ENCODE measurements around the gene SFXN5.
A peak's percentile ranks its signal among the peaks of the same experiment; 100 is the strongest.
"Not testable (repeated sequence)": the region's sequence is repeated elsewhere in the genome, so short reads cannot be mapped to it uniquely, and the experiment has no call there.

SFXN5 gene, protein sequence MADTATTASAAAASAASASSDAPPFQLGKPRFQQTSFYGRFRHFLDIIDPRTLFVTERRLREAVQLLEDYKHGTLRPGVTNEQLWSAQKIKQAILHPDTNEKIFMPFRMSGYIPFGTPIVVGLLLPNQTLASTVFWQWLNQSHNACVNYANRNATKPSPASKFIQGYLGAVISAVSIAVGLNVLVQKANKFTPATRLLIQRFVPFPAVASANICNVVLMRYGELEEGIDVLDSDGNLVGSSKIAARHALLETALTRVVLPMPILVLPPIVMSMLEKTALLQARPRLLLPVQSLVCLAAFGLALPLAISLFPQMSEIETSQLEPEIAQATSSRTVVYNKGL
- 18.3 to 20.3 reads per million in 2 donors for total RNA-seq

DNA sequence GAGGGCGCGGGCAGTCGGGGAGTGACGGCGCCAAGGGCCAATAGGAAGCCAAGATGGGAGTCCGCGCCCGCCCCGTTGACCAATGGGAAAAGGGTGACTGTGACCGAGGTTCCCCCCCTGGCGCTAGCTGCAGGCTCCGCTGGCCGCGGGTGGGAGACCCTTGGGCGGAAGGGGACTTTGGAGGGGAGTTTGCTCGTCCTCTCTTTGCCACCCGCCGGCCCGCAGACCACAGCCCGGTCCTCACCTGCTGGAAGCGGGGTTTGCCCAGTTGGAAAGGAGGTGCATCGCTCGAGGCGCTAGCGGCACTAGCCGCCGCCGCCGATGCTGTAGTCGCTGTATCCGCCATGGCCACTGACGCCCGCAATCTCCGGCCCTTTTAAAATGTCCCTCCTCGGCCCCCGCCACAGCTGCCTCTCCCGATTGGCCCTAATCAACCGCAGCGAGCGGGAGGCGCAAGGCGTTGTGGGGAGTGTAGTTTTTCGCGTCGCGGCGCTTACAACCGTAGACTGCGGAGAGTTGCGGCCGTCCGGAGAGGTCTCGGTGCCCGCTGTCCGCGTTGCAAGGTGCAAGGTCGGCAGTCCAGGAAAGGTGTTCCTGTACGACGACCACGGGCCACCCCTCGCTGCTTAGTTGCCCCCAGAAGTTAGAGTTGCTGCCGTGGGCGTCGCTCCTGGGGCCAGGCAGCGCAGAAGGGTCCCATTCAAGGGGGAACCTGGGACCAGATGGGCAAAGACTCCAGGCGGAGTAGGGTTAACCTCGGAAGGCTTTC is at the start of gene SFXN5:
Gene SFXN5 (minus strand): TSS at position 353 of the 769 bp plus-strand sequence. CDS start 7 bp downstream, at position 346.
- peak; percentile 90 for DNase-seq

GRCh38 chr2:73119611-73120239 is 48.2 kb upstream of the SFXN5 start:
- not testable (repeated sequence) for DNase-seq

GRCh38 chr2:73117441-73117840 is 45.9 kb upstream of the SFXN5 start:
- no peak for DNase-seq

DNA sequence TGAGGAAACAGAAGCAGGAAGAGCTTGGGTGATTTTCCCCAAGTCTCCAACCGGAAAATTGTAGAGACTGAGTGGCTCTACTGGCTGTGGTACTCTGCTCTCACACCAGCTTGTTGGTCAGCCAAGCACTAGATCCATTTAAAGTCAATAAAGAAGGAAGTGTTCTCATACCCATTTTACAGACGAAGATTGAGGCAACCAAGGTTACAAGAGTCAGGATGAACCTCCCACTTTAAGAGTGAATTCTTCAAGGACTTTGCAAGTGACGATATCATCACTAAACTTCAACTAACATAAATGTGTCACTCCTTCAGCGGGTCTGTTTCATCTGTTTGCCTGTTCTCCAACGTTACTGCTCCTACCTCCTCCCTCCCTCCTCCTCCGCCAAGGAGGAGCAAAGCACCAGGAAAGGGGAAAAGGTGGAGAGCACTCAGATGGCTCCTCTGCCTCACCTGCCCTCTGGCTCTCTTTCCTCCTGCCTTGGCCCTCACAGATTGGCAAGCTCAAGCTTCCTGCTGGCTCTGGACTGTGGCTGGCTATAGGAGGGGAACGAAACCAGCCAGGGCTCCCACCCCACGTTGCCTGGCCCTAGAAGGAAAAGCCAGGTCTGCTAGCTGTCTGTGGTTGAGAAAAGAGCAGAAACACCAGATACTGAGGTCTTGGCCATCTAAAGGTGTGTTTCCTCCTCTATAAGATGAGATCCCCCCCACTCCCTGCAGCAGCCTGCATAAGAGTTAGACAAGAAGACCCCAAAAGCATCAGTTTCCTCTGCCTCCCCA is 44.9 kb upstream of the SFXN5 start:
- DNase-seq, result no peak

DNA sequence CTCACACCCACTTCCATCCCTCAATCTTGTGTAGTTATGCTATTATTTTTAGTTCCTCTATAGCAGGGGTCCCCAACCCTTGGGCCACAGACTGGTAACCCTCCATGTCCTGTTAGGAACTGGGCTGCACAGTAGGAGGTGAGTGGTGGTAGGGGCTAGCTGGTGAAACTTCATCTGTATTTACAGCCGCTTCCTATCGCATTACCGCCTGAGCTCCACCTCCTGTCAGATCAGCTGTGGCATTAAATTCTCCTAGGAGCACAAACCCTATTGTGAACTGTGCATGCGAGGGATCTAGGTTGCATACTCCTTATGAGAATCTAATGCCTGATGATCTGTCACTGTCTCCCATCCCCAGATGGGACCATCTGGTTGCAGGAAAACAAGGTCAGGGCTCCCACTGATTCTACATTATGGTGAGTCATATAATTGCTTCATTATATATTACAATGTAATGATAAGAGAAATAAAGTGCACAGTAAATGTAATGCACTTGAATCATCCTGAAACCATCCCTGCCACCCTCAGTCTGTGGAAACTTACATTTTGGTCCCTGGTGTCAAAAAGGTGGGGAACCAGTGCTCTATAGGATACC is 42.9 kb upstream of the SFXN5 start:
- DNase-seq, result no peak

DNA sequence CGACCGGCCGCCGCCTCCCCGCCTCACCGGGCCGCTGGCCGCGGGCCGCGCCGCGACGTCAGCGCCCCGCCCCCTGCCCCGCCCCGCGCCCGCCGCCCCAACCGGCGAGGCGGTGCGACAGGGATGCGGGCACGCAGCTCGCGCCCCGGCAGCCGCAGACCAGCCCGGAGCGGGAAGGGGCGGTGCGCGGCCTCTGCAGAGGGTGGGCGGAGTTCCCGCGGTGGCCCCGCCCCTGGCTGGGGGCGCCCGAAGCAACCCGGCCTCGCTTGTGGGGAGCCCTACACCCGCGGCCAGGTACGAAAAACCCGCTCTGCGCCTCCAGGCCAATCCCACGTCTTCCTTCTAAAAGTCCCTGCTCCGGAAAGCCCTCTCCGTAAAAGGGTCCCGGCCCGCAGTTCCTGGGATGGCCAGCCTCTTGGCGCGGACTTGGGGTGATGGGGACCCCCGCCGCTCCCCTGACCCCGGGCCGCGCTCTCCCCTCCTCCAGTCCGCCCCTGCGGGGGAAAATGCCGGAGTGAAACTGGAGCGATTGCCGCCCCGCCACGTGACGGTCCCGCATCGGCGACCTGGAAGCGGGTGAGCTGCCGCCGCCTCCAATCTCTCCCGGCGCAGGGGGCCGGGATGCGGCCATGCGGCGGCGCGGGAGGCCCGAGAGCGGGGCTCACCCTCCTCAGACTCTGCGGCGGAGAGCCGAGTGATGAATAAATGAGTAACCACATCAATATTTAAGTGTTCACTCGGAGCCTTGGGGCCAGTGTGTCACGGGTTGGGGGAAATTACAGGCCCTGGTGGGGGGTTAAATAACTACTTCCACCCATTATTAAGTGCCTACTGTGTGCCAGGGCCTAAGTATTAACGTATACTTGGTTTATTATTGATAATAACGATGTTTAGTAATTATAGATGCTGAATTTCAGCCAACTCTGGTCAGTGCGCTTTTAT is 41.7 kb upstream of the SFXN5 start, which contains the start of gene RAB11FIP5:
Gene RAB11FIP5 (minus strand): TSS at position 36 of the 942 bp plus-strand sequence. CDS start 171 bp downstream, outside the sequence.
- DNase-seq, result peak; percentile 69

DNA sequence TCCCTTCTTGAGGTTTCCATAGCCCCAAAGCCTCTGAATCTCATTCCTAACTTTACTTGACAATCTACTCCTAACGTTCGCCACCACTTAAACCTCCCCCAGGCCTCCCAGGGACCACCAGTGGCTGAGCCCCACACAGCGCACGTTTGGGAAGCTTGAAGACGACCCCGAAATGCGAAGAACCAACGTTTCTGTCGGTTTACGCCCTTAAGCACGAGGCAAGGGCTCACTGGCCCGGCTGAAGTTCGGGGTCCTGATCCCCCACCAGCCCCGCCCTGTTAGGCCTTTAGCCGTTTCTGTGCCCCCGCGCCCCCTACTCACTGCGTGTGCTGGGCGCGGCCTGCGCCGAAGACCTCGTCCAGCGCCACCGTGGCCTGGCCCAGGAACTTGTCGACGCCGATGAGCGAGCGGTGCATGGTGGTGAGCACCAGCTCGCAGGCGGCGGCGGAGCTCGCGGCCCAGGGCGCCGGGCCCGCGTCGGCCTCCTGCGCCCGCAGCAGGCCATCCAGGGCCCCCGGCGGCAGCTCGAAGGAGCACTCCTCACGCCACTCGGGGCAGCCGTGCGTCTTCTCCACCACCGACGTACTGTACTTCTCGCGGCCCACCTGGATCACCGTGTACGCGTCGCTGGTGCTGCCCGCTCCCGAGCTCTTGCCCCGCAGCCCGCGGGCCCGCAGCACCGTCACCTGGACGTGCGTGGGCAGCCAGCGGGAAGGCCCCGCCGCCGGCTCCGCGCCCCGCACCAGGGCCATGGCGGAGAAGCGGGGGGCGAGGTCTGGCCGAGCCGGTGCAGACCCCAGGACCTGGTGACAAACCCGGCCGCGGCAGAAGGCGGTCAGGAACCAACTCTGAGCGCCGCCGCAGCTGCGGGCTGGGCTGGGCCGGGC is 40.8 kb upstream of the SFXN5 start:
- no peak for DNase-seq

- no peak for DNase-seq
These were observed 39.8 kb upstream of the SFXN5 start for GRCh38 chr2:73111073-73112025.

DNA sequence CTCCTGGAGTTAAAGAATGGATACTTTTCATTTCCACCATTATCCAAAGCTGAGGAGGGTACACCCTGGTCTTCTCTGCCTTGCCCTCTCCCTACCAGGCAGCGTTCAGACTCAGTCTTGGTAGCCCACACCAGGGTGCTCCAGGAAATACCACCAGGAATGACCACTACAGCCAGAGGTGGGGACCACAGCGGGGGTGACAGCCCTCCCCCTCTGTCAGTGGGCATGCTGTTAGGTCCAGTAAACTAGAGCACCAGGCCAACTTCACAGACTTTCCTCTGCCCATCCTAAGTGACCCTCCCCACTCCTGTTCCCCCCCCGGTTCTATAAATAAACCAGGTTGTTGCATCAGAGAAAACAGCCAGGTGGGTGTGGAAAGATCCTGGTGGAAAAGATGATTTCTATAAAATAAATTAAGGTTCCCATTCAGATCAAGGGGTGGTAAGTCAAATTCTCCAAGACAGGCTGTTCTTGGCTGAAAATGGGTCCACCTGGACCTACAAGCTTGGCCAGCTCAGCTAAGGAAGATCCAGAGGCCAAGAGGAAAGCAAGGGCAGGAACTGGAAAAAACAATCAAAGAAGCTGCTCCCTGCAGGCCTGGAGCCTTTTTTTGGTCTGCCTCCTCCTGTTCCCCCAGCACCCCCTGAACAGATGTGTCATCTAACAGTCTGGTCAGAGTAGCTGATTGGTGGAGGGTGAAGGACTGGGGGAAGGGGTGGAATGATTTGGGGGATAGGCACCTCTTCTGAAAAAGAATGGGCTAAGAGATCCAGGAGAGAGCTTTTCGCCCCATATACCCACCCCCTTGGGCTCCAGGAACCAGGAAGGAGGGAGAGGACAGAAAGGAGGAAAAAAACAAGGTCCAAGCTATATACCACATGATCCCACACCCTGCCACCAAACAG is 38.9 kb upstream of the SFXN5 start:
- no peak for DNase-seq

DNA sequence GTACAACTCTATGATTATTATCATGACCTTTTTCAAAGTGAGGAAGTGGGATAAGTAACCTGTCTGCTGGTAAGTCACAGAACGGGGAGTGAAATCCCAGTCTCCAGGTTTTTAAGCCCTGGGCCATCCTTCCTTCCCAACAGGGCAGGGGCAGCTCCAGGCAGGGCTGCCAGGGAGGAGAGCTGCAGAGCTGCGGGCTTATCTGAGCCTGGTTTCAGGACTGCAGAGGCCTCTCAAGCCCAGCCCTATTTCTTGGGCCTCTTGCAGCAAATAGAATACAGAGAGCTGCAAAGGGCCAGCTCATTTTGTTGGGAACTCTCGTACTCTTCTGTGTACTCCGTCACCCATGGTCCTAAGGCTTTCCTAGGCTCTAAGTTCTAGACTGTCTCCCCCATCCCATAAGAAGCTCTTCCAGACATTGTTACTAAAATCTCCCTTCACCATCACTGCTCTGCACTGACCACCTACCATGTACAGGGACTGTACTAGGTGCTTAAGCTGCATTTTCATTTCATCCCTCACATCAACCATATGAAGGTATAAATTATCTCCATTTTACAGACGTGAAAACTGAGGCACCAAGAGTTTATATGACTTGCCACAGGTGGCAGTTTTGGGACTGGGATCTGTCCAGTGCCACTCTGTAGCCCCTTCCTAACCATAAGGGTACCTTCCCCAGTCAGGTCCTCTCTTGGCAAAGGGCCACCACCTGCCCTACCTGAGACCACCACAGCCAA is 38.1 kb upstream of the SFXN5 start:
- no peak for DNase-seq

- DNase-seq, result no peak
These were observed 35.9 kb upstream of the SFXN5 start for GRCh38 chr2:73107211-73107926.

DNA sequence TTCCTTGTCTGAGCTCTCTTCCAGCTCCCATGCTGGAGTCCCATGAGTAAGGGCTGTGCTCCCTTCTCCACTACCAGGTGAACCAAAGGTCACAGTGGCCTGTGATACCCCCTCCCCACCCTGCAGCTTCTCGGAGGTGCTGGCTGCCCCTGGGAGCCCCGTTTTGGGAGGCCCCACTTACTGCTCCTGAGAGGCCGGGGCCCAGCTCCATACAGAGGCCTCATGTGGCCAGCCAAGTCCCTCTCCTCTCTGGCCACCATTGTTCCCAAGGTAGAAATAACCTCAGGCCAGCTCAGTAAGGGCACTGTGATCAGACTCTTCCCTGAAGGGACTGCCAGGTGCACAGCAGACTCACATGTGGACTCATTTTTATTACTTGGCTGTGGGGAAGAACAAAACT is 35.3 kb upstream of the SFXN5 start:
- no peak for DNase-seq

GRCh38 chr2:73105511-73105971 is 34.0 kb upstream of the SFXN5 start:
- no peak for DNase-seq

DNA sequence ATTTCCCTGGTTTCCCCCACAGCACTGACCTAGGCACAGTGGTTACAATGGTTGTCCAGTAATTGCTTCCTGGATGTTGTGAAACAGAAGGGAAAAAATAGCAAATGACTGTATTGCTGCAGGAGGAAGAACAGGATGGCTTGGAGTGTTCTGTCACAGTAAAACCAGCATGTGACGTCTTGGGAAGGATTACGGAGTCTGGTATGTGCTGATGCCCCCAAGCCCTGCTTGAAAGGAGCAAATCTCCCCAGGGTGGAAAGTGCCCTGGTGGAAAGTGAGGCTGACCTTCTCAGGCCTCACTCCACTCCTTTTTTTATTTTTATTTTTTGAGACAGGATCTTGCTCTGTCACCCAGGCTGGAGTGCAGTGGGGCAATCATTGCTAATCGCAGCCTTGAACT is 33.4 kb upstream of the SFXN5 start:
- no peak for DNase-seq

- DNase-seq, result no peak
These were observed 31.6 kb upstream of the SFXN5 start for GRCh38 chr2:73103018-73103542.
